ENCODE results near the gene RHAG.
"Not testable (repeated sequence)": the region's sequence is repeated elsewhere in the genome, so short reads cannot be mapped to it uniquely, and the experiment has no call there.

RHAG gene

GRCh38 chr6:49635480-49635879 lies 1.2 kb downstream of the RHAG start:
- no peaks in the 10 kb centered on the region for H3K36me3 ChIP-seq (ENCODE audit: control insufficient read depth, insufficient read depth, low read length)
- DNase-seq (ENCODE audit: extremely low read depth, insufficient read length), result no peak
- no peak for TF ChIP-seq CTCF (IDR thresholded peaks at IDR 0.05; ENCODE audit: insufficient read depth, low read length, poor library complexity, severe bottlenecking)
- H3K27me3 ChIP-seq (replicated peaks; ENCODE audit: control insufficient read depth, insufficient read depth, low read length), result no peaks in the 10 kb centered on the region
- H3K4me3 ChIP-seq (replicated peaks; ENCODE audit: low read depth, low read length), result no peak overlapping the region

GRCh38 chr6:49634836-49635218 lies 1.8 kb downstream of the RHAG start:
- no peak for TF ChIP-seq CTCF (IDR thresholded peaks at IDR 0.05; ENCODE audit: insufficient read depth, low read length, poor library complexity, severe bottlenecking)
- no peak for DNase-seq (ENCODE audit: extremely low read depth, insufficient read length)
- no peak overlapping the region for H3K4me3 ChIP-seq (replicated peaks; ENCODE audit: low read depth, low read length)
- no peaks in the 10 kb centered on the region for H3K36me3 ChIP-seq (ENCODE audit: control insufficient read depth, insufficient read depth, low read length)
- H3K27me3 ChIP-seq (replicated peaks; ENCODE audit: control insufficient read depth, insufficient read depth, low read length), result no peaks in the 10 kb centered on the region

- TF ChIP-seq CTCF (IDR thresholded peaks at IDR 0.05; ENCODE audit: insufficient read depth, low read length, poor library complexity, severe bottlenecking), result no peak
- DNase-seq (ENCODE audit: extremely low read depth, insufficient read length), result no peak
These were observed 2.4 kb downstream of the RHAG start for GRCh38 chr6:49634092-49634835.

GRCh38 chr6:49633541-49633940 lies 3.1 kb downstream of the RHAG start:
- TF ChIP-seq CTCF (IDR thresholded peaks at IDR 0.05; ENCODE audit: insufficient read depth, low read length, poor library complexity, severe bottlenecking), result no peak
- Histone ChIP-seq H3K27me3 (replicated peaks; ENCODE audit: control insufficient read depth, insufficient read depth, low read length) (no peaks in the 10 kb centered on the region), H3K4me3 (replicated peaks; ENCODE audit: low read depth, low read length) (no peak overlapping the region), H3K36me3 (ENCODE audit: control insufficient read depth, insufficient read depth, low read length) (no peaks in the 10 kb centered on the region)
- DNase-seq (ENCODE audit: extremely low read depth, insufficient read length), result no peak

More at GRCh38 chr6:49634092-49634835, 2.4 kb downstream of the RHAG start:
- Histone ChIP-seq H3K36me3 (ENCODE audit: control insufficient read depth, insufficient read depth, low read length) (no peaks in the 10 kb centered on the region), H3K27me3 (replicated peaks; ENCODE audit: control insufficient read depth, insufficient read depth, low read length) (no peaks in the 10 kb centered on the region), H3K4me3 (replicated peaks; ENCODE audit: low read depth, low read length) (no peak overlapping the region)

- Histone ChIP-seq H3K4me3 (replicated peaks; ENCODE audit: low read depth, low read length) (no peak overlapping the region), H3K36me3 (ENCODE audit: control insufficient read depth, insufficient read depth, low read length) (no peaks in the 10 kb centered on the region), H3K27me3 (replicated peaks; ENCODE audit: control insufficient read depth, insufficient read depth, low read length) (no peaks in the 10 kb centered on the region)
- DNase-seq (ENCODE audit: extremely low read depth, insufficient read length), result no peak
- TF ChIP-seq CTCF (IDR thresholded peaks at IDR 0.05; ENCODE audit: insufficient read depth, low read length, poor library complexity, severe bottlenecking), result no peak
These were observed 3.9 kb downstream of the RHAG start for GRCh38 chr6:49632727-49633126.

GRCh38 chr6:49629485-49630088 lies 7.1 kb downstream of the RHAG start:
- H3K36me3 ChIP-seq (ENCODE audit: control insufficient read depth, insufficient read depth, low read length); H3K27me3 ChIP-seq (replicated peaks; ENCODE audit: control insufficient read depth, insufficient read depth, low read length); H3K4me3 ChIP-seq (replicated peaks; ENCODE audit: low read depth, low read length); DNase-seq (ENCODE audit: extremely low read depth, insufficient read length): not testable (repeated sequence)
